H4 (cell line): Measurements from ENCODE around the gene BLCAP. TPM values are rescaled to one million over a fixed set of nuclear protein-coding genes. Genes with fewer than 3 reads are reported as not detected.
"Not testable (repeated sequence)": the region's sequence is repeated elsewhere in the genome, so short reads cannot be mapped to it uniquely, and the experiment has no call there.

Experiments used
- DNase-seq: peaks from one replicate; pipeline ENCODE4 v3.0.0-alpha.2; 2015; ENCODE audit warnings: low spot score
- total RNA-seq: library from RNA; depleted of rRNA; stranded (reverse); fragments of >200 nt; shearing (Covaris generic); gene quantifications from 2 replicates; pipeline ENCODE4 v1.2.3, GENCODE V29; 2014

Gene BLCAP
- total RNA-seq, 1 experiment from 2014 or later, result 50.3 TPM

DNA sequence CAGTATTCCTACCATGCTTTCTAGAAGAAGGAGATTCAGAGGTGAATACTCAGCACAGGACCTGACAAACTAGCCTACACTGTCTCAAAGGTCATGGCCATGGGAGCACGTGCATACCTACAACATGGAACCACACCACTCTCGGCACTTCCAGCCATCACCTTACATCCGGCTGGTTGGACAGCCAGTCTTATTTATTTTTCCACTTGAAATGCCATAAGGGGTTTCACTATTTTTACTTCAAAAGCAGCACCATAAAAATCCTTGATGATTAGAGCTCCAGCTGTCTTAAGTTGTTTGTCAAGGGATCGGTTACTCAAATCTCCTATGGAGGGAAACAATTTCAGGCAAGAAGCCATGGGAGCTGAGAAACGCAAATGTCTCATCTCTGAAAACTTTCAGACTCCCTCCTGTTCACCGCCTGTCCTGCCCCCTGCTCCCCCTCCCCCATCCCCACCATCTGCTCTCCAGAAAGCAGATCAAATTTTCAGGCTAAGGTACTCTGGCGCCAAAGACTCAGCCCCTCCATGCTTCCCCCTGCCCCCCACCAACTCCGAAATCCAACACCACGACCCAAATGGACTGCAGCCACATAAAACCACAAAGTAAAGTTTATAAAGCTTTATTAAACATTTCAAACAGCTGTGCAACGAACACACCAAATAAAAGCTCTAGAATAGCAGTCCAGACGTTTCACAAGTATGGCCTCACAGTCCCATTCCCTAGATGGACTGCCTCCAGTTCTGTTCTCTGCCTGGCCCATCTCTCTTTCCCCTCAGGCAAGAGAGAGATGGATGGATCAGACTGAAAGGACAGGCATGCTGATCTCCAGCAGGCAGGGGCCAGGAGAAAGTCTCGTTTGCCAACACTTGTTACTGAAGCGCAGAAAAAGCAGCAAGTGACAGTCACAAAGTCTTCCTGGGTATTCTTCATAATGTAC is 10.6 kb downstream of the BLCAP start:
- DNase-seq, result no peak

- no peak for DNase-seq
Observed at GRCh38 chr20:37515876-37516275, 11.8 kb downstream of the BLCAP start.

DNA sequence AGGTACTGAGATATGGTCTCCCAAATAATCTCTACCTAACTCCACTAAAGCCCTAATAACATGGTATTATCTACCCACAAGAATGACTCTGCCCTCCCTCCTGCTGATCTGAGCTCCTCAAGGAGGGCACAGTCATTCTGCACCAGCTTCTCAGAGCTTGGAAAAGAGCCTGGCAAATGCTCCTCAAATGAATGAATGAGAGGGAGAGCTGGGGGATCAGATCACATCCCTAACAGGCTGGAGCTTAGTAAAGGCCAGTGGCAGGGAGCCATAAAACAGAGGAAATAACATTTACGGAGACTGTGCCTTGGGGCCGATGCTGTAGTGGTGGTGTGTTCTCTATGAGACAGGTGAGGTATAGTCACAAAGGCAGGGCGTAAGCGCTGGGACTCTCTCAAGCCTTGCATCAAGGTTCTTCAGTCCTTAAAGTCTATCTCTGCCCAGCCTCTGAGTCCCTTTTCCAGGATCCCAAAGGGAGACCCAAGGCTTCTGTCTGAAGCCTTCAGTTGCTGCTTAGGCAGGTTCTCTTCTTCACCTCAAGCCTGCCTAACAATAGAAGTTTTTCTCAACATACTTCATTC is 13.8 kb downstream of the BLCAP start:
- DNase-seq, result no peak

GRCh38 chr20:37511610-37512275 is 15.9 kb downstream of the BLCAP start:
- DNase-seq, result peak; percentile 48

DNA sequence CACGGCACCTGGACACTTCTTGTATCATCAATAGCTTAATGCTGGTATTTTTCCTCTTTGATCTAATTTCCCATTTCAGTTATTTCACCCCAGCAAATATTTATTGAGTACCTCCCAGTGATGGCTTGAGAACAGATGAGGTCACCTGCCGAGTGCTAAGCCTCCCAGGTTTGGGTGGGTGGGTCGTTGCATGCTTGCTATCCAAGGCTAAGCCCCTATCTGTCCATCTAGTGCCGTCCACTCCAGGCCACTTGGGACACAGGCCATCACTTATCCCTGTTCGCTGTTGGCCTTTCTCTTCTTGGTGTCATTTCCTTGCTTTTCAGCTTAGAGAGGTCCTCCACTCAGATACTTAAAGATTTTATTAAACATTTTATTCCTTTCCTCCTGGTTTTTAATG is 17.4 kb downstream of the BLCAP start:
- DNase-seq, result no peak

DNA sequence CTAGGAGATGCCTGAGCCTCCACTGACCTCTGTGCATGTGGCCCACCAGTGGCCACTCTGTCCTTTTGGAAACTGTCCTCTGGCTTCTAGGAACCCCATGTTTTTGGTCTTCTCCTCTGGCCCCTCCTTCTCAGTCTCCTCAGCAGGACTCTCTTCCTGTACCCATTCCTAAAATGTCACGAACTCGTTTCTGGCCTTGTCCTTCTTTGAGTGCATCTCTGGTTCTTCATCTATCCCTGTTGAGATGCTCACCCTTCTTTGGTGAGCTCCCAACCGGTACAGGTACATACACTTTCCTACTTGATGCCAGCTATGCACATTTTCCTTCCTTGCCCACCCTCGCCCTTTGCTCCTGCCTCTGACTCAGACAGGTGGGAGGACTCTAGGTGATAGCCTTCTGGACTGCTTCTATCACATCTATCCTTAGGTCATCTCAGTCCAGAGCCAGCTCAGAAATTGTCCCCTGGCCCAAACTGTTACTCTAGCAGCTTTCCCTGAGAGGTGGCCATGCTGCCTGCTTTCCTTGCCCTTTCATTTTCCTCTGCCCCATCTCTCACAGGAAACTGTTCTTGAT is 21.4 kb downstream of the BLCAP start:
- no peak for DNase-seq

DNA sequence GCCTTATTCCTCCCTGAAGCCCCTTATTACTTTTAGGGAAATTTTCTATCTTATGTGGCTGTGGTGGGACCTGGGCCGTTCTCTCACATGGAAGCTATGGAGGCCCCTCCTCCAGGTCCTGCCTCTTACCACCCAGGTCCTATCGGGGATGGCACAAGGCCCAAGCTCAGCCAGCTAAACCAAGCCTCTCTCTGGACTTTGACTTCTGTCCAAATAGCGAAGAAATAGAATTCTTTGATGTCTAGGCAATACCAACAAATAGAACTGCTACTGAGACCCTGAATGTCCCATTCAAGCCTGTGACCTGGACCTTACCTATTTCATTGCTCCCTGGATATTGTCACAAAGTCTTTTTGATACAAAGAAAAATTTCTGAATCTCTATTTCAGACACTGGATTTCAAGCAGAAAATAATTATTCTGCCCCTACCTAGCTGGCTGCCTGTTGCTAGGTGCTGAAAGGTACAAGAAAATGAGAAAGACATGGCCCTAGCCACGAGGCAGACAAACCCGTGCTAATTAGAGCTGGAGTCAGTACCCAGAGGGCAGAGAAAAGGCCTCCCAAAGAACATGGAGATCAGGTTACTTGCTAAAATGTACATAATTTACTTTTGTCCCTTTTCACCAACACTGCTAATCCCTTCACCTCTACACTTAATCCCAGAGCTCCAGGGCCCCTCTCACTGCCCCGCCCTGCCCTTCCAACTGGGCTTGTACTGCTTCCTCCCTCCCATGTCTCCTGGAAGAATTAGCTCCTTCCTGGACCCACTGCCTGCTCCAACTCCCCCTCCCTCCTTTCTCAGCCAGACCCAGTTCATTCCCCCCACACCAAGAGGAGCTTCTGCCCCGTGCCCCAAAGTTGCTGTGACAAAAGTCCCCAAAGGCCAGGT is 22.2 kb downstream of the BLCAP start:
- DNase-seq, result no peak

GRCh38 chr20:37504404-37505096 is 23.1 kb downstream of the BLCAP start:
- no peak for DNase-seq

DNA sequence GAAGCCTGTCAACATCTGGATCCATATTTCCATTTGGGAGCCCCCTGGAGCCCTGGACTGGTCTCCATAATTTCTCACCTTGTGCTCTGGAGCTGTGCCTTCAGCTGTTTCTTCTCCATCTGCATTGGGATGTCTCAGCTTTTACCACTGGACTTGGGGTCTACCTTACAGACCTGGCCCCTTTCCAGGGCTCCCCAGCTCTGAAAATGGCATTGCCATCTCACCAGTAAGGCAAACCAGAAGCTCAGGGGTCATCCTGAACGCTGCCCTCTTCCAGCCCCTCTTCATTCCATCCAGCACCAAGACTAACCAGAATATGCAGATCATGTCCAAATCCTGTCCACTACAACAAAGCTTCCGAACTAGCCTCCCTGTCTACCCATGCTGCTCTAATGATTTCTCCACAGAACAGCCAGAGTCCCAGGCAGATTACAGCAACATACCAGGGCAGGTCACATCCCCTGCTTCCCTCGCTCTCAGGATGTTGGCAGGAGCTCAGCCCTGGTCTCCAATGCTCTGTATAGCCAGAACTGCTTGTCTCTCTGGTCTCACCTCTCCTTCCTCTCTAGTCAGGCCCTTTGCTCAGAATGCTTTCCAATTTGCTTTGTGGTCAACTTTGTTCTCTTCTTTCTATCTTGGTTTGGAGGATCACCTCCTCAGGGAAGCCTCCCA is 24.3 kb downstream of the BLCAP start:
- DNase-seq, result no peak

GRCh38 chr20:37502654-37503053 is 25.0 kb downstream of the BLCAP start:
- DNase-seq, result no peak

DNA sequence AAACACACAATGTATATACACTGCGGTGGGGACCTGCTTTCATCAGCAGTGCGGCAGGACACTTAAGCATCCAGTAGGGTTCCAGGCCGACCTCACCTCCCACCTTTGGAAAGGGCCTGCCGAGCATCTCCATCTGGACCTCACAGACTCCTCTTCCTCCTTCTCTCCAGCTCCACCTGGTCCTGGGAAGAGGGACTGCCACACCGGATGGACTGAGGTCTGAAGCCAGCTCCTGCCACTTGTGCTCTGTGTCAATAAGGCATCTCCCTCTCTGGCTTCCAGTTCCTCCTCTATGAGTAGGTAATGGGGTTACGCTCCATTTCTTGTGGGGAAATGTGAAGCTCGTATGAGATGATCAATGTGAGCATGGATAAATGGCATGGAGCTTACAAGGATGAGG is 25.7 kb downstream of the BLCAP start:
- DNase-seq, result no peak

GRCh38 chr20:37500311-37500710 is 27.4 kb downstream of the BLCAP start:
- DNase-seq, result no peak

DNA sequence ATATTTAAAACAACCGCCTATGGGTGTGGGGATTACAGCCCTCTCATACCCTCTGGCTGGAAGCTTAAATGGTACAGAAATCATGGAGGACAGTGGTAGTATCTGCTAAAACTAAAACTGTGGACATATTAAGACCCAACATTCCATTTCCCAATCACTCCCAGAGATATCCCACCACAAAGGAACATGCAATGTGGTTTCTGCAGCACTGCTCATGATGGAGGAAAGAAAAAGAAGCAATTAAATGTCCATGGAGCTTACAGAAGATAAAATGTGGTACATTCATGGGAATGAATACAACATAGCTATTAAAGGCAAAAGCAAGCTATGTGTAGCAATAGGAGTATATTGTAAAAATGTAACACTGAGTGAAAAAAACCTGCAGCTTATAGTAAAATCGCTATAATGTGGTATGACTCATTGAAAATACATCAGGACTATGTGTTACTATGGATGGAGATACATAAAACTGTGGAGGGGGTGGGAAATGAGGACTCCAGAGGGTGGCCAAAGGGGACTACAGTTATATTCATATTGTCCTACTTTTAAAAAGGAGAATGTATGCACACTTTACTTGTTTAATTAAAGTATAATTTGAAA is 29.5 kb downstream of the BLCAP start:
- DNase-seq, result no peak

- no peak for DNase-seq
Observed at GRCh38 chr20:37494796-37495195, 32.9 kb downstream of the BLCAP start.

GRCh38 chr20:37494301-37494700 is 33.4 kb downstream of the BLCAP start:
- DNase-seq, result no peak

- DNase-seq, result no peak
Observed at GRCh38 chr20:37492945-37493344, 34.7 kb downstream of the BLCAP start.

DNA sequence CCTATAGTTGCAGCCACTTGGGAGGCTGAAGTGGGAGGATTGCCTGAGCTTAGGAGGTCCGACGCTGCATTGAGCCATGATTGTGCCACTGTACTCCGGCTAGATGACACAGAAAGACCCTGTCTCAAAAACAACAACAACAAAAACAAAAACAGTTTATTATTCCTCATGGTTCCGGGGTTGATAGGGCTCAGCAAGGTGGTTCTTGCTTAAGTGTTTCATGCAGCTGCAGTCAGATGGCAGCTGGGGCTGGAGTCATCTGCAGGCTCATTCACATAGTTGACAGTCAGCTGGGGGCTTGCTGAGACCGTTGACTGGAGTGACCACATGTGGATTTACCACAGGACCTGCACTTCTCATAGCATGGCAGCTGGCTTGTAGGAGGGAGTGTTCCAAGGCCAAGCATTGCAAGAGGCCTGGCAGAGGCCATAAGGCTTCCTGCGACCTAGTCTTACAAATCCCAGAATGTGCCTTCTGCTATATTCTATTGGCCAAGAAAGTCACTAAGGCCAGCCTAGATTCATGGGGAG is 35.5 kb downstream of the BLCAP start:
- DNase-seq, result no peak

- no peak for DNase-seq
Observed at GRCh38 chr20:37490663-37491350, 36.9 kb downstream of the BLCAP start.

DNA sequence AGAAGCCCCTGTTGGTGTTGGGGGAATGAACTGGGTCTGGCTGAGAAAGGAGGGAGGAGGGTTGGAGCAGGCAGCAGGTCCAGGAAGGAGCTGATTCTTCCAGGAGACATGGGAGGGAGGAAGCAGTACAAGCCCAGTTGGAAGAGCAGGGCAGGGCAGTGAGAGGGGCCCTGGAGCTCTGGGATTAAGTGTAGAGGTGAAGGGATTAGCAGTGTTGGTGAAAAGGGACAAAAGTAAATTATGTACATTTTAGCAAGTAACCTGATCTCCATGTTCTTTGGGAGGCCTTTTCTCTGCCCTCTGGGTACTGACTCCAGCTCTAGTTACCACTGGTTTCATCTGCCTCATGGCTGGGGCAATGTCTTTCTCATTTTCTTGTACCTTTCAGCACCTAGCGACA is 41.5 kb downstream of the BLCAP start:
- not testable (repeated sequence) for DNase-seq
